ENCODE measurements around the gene TTBK2.

The TTBK2 gene

DNA sequence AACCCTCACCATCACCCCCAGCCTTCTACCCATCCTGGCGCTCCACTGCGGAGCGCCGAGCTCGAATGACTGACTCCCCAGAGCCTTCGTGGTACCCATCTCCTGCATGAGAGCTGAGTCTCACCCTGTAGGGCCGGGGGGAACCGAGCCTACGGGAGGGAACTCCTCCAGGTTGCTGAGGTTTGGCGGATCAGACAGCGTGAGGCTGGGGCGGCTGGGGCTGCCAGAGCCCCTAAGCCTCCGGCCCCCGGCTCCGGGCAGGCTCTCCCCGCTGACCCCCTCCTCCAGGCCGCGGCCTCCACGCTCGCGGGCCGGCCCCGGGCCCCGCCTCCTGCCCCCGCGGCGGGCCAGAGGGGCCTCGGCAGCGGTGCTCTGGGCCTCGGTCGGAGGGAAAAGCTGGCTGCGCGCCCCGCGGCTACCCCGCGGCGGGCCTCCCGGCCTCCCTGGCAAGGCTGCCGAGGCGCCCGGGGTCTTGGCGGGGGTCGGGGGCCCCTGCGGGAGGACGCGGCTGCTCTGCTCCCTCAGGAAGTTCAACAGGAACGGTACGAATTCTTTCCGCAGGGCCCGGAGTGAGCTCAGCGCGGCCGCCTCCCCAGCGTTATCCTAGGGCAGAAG is 184.3 kb downstream of the TTBK2 start:
- peak overlapping the region; percentile 92 for H3K4me3 ChIP-seq (ENCODE audit: low read depth, low read length)
- ChIA-PET CTCF (interaction anchor here (1.3 to 4.6 kb wide), 5 partner anchors 20 to 197 kb away, joined by 3 to 27 read pairs (median 5); no protein-coding TSS in a partner anchor), POLR2A (interaction anchor here (0.5 kb wide), 1 partner anchor 174 kb away, joined by 3 read pairs; no protein-coding TSS in a partner anchor)
- TF ChIP-seq CTCF (IDR thresholded peaks at IDR 0.05; ENCODE audit: insufficient read depth, low read length, missing control alignments) = no peak
- DNase-seq (ENCODE audit: low read depth, low spot score) = no peak

DNA sequence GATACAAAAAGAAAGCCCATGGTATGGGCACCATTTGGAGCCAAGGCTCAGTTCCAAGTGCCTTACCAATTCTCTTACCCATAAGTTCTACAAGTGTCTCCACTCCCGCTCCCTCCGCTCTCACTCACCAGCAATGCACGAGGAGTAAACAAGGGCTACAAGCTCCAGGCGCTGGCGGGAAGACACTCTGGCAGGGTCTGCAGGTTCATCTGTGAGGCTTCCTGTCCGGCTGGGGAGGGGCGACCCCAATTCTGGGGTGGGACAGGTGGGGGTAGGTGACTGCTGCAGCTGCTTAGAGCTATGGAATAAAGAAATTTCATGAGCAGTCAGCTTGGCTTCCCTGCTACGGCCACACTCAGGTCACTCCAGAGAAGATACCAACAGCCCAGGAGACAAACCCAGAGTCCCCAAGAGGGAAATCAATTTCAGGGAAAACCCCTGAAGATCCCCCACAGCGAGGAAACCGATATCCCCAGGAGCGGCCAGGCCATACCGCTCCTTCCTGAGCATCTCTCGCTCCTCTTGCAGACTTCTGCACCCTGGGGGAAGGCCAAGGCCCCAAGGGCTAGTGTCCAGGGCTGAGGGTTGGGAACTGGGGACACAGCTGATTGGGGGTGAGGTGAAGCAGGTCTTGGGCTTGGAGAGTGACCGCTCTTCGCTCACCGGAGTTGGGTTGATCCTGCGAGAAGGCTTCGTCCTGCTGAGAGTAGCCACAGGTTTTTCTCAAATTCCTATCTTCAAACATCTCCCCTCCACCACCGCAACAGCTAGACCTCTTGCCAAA is 185.0 kb downstream of the TTBK2 start:
- POLR2A ChIA-PET = no interaction called here
- DNase-seq (ENCODE audit: low read depth, low spot score) = no peak
- CTCF ChIA-PET = interaction anchor here (1.0 to 4.6 kb wide), 9 partner anchors 10 to 469 kb away, joined by 3 to 27 read pairs (median 5); no protein-coding TSS in a partner anchor
- TF ChIP-seq CTCF (IDR thresholded peaks at IDR 0.05; ENCODE audit: insufficient read depth, low read length, missing control alignments) = no peak
- H3K4me3 ChIP-seq (ENCODE audit: low read depth, low read length) = peak overlapping the region; percentile 92

DNA sequence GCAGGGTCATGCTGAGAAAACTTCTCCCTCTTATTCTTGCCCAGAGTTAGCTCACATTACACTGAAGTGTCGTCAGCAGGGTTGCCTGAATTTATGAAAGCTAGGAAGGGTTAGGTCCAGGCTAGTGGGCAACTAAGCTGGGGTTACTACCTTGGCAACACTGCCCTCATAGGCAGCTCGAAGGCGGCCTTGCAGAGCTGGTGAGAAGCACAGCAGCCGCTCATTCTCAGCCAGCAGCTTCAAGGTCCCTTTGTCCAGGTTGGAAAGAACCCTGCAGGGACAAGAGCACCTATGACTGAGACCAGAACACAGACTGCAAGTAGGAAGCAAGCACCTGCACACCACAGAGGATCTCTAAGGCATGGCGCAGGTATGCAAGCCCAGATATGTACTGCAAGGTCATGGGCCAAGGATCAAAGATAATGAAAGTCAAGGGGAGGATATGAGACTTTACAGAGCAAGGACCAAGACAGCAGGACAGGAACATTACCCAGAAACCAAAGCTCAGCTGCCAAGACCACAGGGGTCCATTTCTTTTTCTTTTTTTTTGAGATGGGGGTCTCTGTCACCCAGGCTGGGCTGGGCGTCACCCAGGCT is 186.4 kb downstream of the TTBK2 start:
- no peak for TF ChIP-seq CTCF (IDR thresholded peaks at IDR 0.05; ENCODE audit: insufficient read depth, low read length, missing control alignments)
- H3K4me3 ChIP-seq (ENCODE audit: low read depth, low read length) = no peak overlapping the region
- no peak for DNase-seq (ENCODE audit: low read depth, low spot score)
- CTCF ChIA-PET = interaction anchor here (1.0 to 2.0 kb wide), 8 partner anchors 9 to 470 kb away, joined by 3 to 12 read pairs (median 4); no protein-coding TSS in a partner anchor
- POLR2A ChIA-PET = no interaction called here

GRCh38 chr15:42733027-42733426 is 187.6 kb downstream of the TTBK2 start:
- no peak for TF ChIP-seq CTCF (IDR thresholded peaks at IDR 0.05; ENCODE audit: insufficient read depth, low read length, missing control alignments)
- CTCF ChIA-PET = interaction anchor here (1.4 to 2.5 kb wide), 3 partner anchors 10 to 193 kb away, joined by 3 to 6 read pairs (median 3); no protein-coding TSS in a partner anchor
- no peak for DNase-seq (ENCODE audit: low read depth, low spot score)
- H3K4me3 ChIP-seq (ENCODE audit: low read depth, low read length) = no peak overlapping the region
- POLR2A ChIA-PET = no interaction called here

GRCh38 chr15:42732095-42732827 is 188.3 kb downstream of the TTBK2 start:
- CTCF ChIA-PET = interaction anchor here (1.4 to 2.5 kb wide), 2 partner anchors 9 to 194 kb away, joined by 3 to 6 read pairs; no protein-coding TSS in a partner anchor
- POLR2A ChIA-PET = no interaction called here
- H3K4me3 ChIP-seq (ENCODE audit: low read depth, low read length) = no peak overlapping the region
- no peak for TF ChIP-seq CTCF (IDR thresholded peaks at IDR 0.05; ENCODE audit: insufficient read depth, low read length, missing control alignments)
- DNase-seq (ENCODE audit: low read depth, low spot score) = no peak

Measured in AG04449 (cell line).